C4-2B (cell line): ENCODE results near the gene UTS2.

Experiments used
- CTCF ChIP-seq: fragments of 450-650 bp; conservative IDR thresholded peaks from 2 replicates; pipeline ENCODE4 v1.5.1; 2017; ENCODE audit warnings: mild to moderate bottlenecking
- ZFX ChIP-seq: fragments of 450-650 bp; IDR thresholded peaks from 2 replicates; pipeline ENCODE4 v1.6.1; 2017

DNA sequence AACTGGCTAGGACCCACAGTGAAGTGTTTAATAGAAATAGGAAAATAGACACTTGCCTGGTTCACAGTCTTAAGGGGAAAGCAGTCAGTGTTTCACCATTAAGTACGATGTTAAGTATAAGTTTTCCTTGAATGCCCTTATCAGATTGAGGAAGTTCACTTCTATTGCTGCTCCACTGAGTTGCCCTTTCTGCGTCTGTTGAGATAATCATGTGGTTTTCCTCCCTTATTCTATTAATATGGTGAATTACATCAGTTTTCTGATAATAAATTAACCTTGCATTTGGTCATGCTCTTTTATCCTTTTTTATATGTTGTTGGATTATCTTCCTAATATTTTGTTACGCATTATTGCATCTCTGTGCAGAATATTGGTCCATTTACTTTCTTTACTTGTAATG lies 21.4 kb downstream of the UTS2 start:
- no peak for TF ChIP-seq CTCF
- no peak for TF ChIP-seq ZFX
